ENCODE results near the gene CHAC1. TPM values are rescaled to one million over a fixed set of nuclear protein-coding genes. Genes with fewer than 3 reads are reported as not detected.
A peak's percentile ranks its signal among the peaks of the same experiment; 100 is the strongest.

The CHAC1 gene
- total and polyA plus RNA-seq, 2 of the 13 experiments (the other 11 are each of a cell fraction or from before 2014, with no cell fraction given), result 0.44 TPM; not detected in 1

GRCh38 chr15:40936234-40936708 is 17.0 kb upstream of the CHAC1 start (continued):
- TF ChIP-seq, protein P1, sequence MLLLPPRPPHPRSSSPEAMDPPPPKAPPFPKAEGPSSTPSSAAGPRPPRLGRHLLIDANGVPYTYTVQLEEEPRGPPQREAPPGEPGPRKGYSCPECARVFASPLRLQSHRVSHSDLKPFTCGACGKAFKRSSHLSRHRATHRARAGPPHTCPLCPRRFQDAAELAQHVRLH (CRISPR knock-in tag; IDR thresholded peaks at IDR 0.05; ENCODE audit: borderline replicate concordance, low read depth), result no peak
- TF ChIP-seq WIZ (CRISPR knock-in tag; IDR thresholded peaks at IDR 0.05) (no peak), FLYWCH1 (CRISPR knock-in tag; IDR thresholded peaks at IDR 0.05) (no peak), SIX1 (CRISPR knock-in tag; IDR thresholded peaks at IDR 0.05; ENCODE audit: borderline replicate concordance) (no peak), ZNF17 (CRISPR knock-in tag; IDR thresholded peaks at IDR 0.05) (no peak), CCDC6 (CRISPR knock-in tag; IDR thresholded peaks at IDR 0.05) (no peak), SATB2 (CRISPR knock-in tag; IDR thresholded peaks at IDR 0.05) (no peak), ZNF547 (CRISPR knock-in tag; IDR thresholded peaks at IDR 0.05) (0 out of 2 replicates have a peak, but pooled peaks have one; percentile 64), CTCF (CRISPR knock-in tag; IDR thresholded peaks at IDR 0.05) (no peak), ELF4 (CRISPR knock-in tag; IDR thresholded peaks at IDR 0.05; ENCODE audit: borderline replicate concordance) (no peak), ERF (CRISPR knock-in tag; IDR thresholded peaks at IDR 0.05) (no peak), HMGXB3 (CRISPR knock-in tag; IDR thresholded peaks at IDR 0.05; ENCODE audit: borderline replicate concordance) (no peak), SMARCE1 (IDR thresholded peaks at IDR 0.05; ENCODE audit: borderline replicate concordance) (no peak), IKZF5 (CRISPR knock-in tag; IDR thresholded peaks at IDR 0.05) (no peak), NFKB2 (CRISPR knock-in tag; IDR thresholded peaks at IDR 0.05; ENCODE audit: borderline replicate concordance) (no peak), ZNF577 (CRISPR knock-in tag; IDR thresholded peaks at IDR 0.05; ENCODE audit: borderline replicate concordance, low read depth) (no peak)
- TF ChIP-seq, protein P2, sequence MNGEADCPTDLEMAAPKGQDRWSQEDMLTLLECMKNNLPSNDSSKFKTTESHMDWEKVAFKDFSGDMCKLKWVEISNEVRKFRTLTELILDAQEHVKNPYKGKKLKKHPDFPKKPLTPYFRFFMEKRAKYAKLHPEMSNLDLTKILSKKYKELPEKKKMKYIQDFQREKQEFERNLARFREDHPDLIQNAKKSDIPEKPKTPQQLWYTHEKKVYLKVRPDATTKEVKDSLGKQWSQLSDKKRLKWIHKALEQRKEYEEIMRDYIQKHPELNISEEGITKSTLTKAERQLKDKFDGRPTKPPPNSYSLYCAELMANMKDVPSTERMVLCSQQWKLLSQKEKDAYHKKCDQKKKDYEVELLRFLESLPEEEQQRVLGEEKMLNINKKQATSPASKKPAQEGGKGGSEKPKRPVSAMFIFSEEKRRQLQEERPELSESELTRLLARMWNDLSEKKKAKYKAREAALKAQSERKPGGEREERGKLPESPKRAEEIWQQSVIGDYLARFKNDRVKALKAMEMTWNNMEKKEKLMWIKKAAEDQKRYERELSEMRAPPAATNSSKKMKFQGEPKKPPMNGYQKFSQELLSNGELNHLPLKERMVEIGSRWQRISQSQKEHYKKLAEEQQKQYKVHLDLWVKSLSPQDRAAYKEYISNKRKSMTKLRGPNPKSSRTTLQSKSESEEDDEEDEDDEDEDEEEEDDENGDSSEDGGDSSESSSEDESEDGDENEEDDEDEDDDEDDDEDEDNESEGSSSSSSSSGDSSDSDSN (CRISPR knock-in tag; IDR thresholded peaks at IDR 0.05), result no peak
